Measurements from ENCODE around the gene HDAC6. TPM values are rescaled to one million over a fixed set of nuclear protein-coding genes. Genes with fewer than 3 reads are reported as not detected.

Gene HDAC6
- total and polyA plus RNA-seq, 10 of the 15 experiments (the other 5 are each of a cell fraction or from before 2014, with no cell fraction given): 8.3 to 47.0 (median 34.1) TPM

- TF ChIP-seq MLLT1 (IDR thresholded peaks at IDR 0.05): peak; percentile 52; the same call in 1 of the 2 replicates
- TF ChIP-seq E2F8 (IDR thresholded peaks at IDR 0.05; ENCODE audit: low read depth, partially characterized antibody): peak; percentile 96
- TF ChIP-seq E4F1 (IDR thresholded peaks at IDR 0.05; ENCODE audit: borderline replicate concordance, partially characterized antibody): no peak
- TF ChIP-seq WRNIP1 (IDR thresholded peaks at IDR 0.05; ENCODE audit: borderline replicate concordance, low read depth, low read length): no peak
- no peak for TF ChIP-seq RCOR1 (conservative IDR thresholded peaks at IDR 0.05; ENCODE audit: low read depth, low read length)
- TF ChIP-seq TARDBP (IDR thresholded peaks at IDR 0.05; ENCODE audit: borderline replicate concordance): no peak
- TF ChIP-seq FOS (IDR thresholded peaks at IDR 0.05; ENCODE audit: borderline replicate concordance, extremely low read depth, insufficient read length): no peak
- peak; percentile 99 for TF ChIP-seq CREM (IDR thresholded peaks at IDR 0.05; ENCODE audit: low read depth)
- no peak for TF ChIP-seq MEF2B (IDR thresholded peaks at IDR 0.05; ENCODE audit: partially characterized antibody, poor library complexity, severe bottlenecking)
- no peak for TF ChIP-seq ELK1 (IDR thresholded peaks at IDR 0.05; ENCODE audit: low read depth, low read length)
- TF ChIP-seq FOXK2 (IDR thresholded peaks at IDR 0.05): peak; percentile 57; the same call in 1 of the 2 replicates
- no peak for TF ChIP-seq MYC (IDR thresholded peaks at IDR 0.05; ENCODE audit: insufficient read depth, insufficient read length, insufficient replicate concordance, low read length, severe bottlenecking)
- TF ChIP-seq ZNF687 (IDR thresholded peaks at IDR 0.05): peak; percentile 55; the same call in 1 of the 2 replicates
Measured at GRCh38 chrX:48801280-48802088, at the start of gene HDAC6 (continued).
